ENCODE results near the gene SLC8A1. TPM values are rescaled to one million over a fixed set of nuclear protein-coding genes. Genes with fewer than 3 reads are reported as not detected.
A peak's percentile ranks its signal among the peaks of the same experiment; 100 is the strongest.

Gene SLC8A1
- total RNA-seq, 1 donor: 82.9 TPM

DNA sequence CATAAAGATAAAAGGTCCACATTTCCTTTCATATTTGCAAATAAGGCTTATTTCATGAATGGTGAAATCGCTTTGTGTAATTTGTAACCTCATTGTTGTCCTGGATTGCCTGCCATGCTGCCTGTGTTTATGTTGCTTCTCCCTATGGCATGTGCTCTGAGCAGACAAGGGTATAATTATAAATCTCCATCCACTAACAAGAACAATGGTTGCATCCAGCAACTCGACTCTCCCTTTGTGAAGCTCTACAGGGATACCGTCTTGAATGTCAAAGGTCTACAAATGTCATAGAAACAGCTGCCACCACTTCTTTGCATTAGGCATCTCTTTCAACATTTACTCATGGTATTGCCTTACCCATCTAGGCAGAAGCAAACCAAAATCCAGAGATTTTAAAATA is 209.6 kb downstream of the SLC8A1 start:
- Histone ChIP-seq H2AFZ (ENCODE audit: low read length) (no peak overlapping the region), H3K4me3 (ENCODE audit: insufficient read depth, low read length) (no peak overlapping the region), H3K9me3 (ENCODE audit: low read depth, low read length) (no peaks in the 10 kb centered on the region), H3K36me3 (ENCODE audit: insufficient read depth, low read length) (no peaks in the 10 kb centered on the region), H3K4me2 (ENCODE audit: insufficient read depth, low read length) (no peak overlapping the region), H3K27ac (ENCODE audit: low read depth, low read length) (peak overlapping the region; percentile 99), H3K79me2 (ENCODE audit: insufficient read depth, low read length) (peaks cover 12% of the 10 kb centered on the region), H3K4me1 (ENCODE audit: insufficient read depth, low read length) (peaks cover 42% of the 10 kb centered on the region), H4K20me1 (ENCODE audit: insufficient read depth, low read length) (no peaks in the 10 kb centered on the region), H3K27me3 (ENCODE audit: insufficient read depth, low read length) (no peaks in the 10 kb centered on the region)
- no peak for DNase-seq (ENCODE audit: insufficient read length, low spot score, missing footprints)
- TF ChIP-seq, protein P1, sequence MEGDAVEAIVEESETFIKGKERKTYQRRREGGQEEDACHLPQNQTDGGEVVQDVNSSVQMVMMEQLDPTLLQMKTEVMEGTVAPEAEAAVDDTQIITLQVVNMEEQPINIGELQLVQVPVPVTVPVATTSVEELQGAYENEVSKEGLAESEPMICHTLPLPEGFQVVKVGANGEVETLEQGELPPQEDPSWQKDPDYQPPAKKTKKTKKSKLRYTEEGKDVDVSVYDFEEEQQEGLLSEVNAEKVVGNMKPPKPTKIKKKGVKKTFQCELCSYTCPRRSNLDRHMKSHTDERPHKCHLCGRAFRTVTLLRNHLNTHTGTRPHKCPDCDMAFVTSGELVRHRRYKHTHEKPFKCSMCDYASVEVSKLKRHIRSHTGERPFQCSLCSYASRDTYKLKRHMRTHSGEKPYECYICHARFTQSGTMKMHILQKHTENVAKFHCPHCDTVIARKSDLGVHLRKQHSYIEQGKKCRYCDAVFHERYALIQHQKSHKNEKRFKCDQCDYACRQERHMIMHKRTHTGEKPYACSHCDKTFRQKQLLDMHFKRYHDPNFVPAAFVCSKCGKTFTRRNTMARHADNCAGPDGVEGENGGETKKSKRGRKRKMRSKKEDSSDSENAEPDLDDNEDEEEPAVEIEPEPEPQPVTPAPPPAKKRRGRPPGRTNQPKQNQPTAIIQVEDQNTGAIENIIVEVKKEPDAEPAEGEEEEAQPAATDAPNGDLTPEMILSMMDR (IDR thresholded peaks at IDR 0.05; ENCODE audit: extremely low read depth, low read depth, low read length): no peak

DNA sequence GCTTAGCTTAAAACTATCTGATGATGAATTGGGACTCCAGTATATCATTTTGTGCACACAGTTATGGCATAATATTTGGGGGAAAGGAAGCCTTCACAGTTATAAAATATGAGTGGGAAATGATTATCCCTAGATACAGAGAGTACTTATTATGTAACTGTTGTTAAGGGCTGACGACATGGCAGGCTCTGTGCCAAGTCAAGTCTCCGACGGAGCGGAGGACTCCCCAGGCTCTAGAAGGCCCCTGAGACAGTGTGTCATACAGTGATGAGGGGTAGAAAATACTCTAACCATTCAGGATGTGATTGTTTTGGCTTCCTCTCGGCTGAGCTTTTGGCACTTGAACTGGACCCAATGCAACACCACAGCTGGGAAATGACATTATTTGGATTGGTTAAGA is 211.8 kb downstream of the SLC8A1 start:
- H4K20me1 ChIP-seq (ENCODE audit: insufficient read depth, low read length): no peaks in the 10 kb centered on the region
- H2AFZ ChIP-seq (ENCODE audit: low read length): no peak overlapping the region
- H3K4me1 ChIP-seq (ENCODE audit: insufficient read depth, low read length): peaks cover 37% of the 10 kb centered on the region
- no peak overlapping the region for H3K4me3 ChIP-seq (ENCODE audit: insufficient read depth, low read length)
- no peaks in the 10 kb centered on the region for H3K9me3 ChIP-seq (ENCODE audit: low read depth, low read length)
- no peaks in the 10 kb centered on the region for H3K27me3 ChIP-seq (ENCODE audit: insufficient read depth, low read length)
- H3K27ac ChIP-seq (ENCODE audit: low read depth, low read length): peak overlapping the region; percentile 94
- TF ChIP-seq, protein P1 (IDR thresholded peaks at IDR 0.05; ENCODE audit: extremely low read depth, low read depth, low read length): no peak
- H3K36me3 ChIP-seq (ENCODE audit: insufficient read depth, low read length): no peaks in the 10 kb centered on the region
- peak; percentile 91 for DNase-seq (ENCODE audit: insufficient read length, low spot score, missing footprints)
- peaks cover 12% of the 10 kb centered on the region for H3K79me2 ChIP-seq (ENCODE audit: insufficient read depth, low read length)
- H3K4me2 ChIP-seq (ENCODE audit: insufficient read depth, low read length): peak overlapping the region; percentile 22

DNA sequence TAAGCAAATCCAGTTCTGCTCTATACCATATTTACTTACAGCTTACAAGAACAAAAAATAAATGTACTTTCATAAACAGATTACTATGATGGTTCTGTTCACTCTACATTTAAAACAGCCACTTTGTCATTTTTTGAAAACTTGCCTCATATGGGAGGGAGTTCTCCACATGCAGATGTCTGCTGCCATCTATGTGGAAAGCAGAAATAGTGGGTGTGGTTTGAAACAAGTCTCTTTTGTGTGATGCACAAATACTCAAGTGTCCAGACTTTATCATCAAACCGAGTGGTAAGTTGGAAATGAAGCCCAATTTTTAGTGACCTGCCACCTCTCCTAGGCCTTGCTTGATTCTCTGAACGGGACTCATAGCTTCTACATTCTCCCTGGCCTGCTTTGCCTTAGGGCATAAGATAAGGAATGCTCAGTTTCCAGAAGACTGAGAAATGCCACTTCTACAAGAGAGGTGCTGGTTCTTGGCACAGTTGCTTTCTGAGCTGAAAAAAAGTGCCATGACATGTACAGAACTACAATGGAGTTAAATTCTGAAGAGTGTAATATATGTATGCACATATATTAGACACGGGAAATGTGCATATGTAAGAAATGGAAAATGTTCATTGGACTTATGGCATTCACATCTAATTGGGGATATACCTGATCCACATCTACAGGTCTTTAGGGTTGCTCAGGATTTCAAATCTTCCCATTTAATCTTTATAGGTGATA is 221.0 kb downstream of the SLC8A1 start:
- H3K27me3 ChIP-seq (ENCODE audit: insufficient read depth, low read length): no peaks in the 10 kb centered on the region
- peaks cover 2% of the 10 kb centered on the region for H3K79me2 ChIP-seq (ENCODE audit: insufficient read depth, low read length)
- H4K20me1 ChIP-seq (ENCODE audit: insufficient read depth, low read length): no peaks in the 10 kb centered on the region
- no peak overlapping the region for H2AFZ ChIP-seq (ENCODE audit: low read length)
- TF ChIP-seq, protein P1 (IDR thresholded peaks at IDR 0.05; ENCODE audit: extremely low read depth, low read depth, low read length): no peak
- H3K36me3 ChIP-seq (ENCODE audit: insufficient read depth, low read length): no peaks in the 10 kb centered on the region
- no peak overlapping the region for H3K4me3 ChIP-seq (ENCODE audit: insufficient read depth, low read length)
- no peak overlapping the region for H3K27ac ChIP-seq (ENCODE audit: low read depth, low read length)
- no peak for DNase-seq (ENCODE audit: insufficient read length, low spot score, missing footprints)
- H3K4me1 ChIP-seq (ENCODE audit: insufficient read depth, low read length): peaks cover 3% of the 10 kb centered on the region
- H3K4me2 ChIP-seq (ENCODE audit: insufficient read depth, low read length): no peak overlapping the region
- no peaks in the 10 kb centered on the region for H3K9me3 ChIP-seq (ENCODE audit: low read depth, low read length)

DNA sequence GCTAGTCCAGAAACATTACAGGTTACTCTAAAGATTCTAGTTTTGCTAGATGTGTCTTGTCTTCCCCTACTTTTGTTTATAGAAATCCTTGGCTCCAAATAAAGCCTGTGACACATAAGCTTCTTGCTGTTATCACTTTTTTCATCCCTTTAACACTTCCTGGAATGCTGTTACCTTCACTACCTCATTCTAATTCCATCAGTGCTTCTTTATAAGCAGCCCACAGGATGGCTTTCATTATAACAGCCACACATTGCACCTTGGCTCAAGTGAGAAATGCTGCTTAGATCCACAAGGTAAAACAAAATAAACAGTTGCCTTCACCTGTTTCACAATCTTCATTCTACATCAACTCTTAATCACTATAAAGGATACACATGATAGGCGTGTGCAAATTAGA is 221.7 kb downstream of the SLC8A1 start:
- Histone ChIP-seq H2AFZ (ENCODE audit: low read length) (no peak overlapping the region), H4K20me1 (ENCODE audit: insufficient read depth, low read length) (no peaks in the 10 kb centered on the region), H3K4me2 (ENCODE audit: insufficient read depth, low read length) (no peak overlapping the region), H3K9me3 (ENCODE audit: low read depth, low read length) (no peaks in the 10 kb centered on the region), H3K36me3 (ENCODE audit: insufficient read depth, low read length) (no peaks in the 10 kb centered on the region), H3K4me1 (ENCODE audit: insufficient read depth, low read length) (peaks cover 3% of the 10 kb centered on the region), H3K27me3 (ENCODE audit: insufficient read depth, low read length) (no peaks in the 10 kb centered on the region), H3K79me2 (ENCODE audit: insufficient read depth, low read length) (peaks cover 2% of the 10 kb centered on the region), H3K4me3 (ENCODE audit: insufficient read depth, low read length) (no peak overlapping the region), H3K27ac (ENCODE audit: low read depth, low read length) (no peak overlapping the region)
- no peak for DNase-seq (ENCODE audit: insufficient read length, low spot score, missing footprints)
- TF ChIP-seq, protein P1 (IDR thresholded peaks at IDR 0.05; ENCODE audit: extremely low read depth, low read depth, low read length): no peak

Data from osteoblast (primary cell).